ENCODE results near the gene CTNNA2. TPM values are rescaled to one million over a fixed set of nuclear protein-coding genes. Genes with fewer than 3 reads are reported as not detected.

CTNNA2 gene
- polyA plus RNA-seq, 1 experiment, result not detected

DNA sequence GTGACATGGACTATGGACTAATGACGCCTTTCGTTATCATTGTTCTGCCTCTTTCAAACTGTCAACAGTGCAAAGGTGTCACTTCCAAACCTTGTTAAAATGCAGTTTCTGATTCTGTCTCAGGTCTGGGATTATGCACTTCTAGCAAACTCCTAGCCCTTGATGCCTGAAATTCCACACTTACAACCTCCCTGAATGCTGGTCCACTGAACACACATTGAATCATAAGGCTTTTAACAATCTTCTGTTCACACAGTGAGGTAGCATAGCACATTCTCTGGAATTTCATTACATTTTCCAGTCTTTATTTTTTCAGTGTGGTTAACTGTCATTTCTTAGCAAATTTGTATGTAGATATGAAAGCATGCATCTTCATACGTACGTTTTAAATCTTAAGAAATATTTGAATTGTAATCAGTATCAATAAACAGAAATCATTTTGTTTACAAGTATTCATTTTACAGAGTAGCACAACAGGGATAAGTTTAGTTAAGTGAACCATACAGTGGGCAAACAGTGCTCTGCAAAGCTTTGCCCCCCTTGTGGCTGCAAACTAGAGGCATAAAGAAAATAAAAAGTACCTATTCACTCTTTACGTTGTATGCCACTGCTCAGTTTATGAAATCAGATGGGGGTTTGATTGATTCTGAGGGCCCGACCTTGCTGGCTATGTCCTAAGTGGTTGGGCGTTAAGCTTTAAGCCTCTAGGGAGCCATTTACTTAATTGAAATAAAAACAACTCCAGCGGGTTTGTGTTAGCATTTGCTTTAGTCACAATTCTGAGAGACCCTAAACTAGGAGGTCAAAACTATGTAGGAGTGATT, 540.9 kb downstream of the CTNNA2 start:
- no peak overlapping the region for H3K27ac ChIP-seq (ENCODE audit: low read depth, low read length)
- DNase-seq (ENCODE audit: low read depth, low spot score), result no peak
- H3K9me3 ChIP-seq (ENCODE audit: control insufficient read depth, insufficient read depth, low read length), result no peaks in the 10 kb centered on the region
- H3K27me3 ChIP-seq (ENCODE audit: control insufficient read depth, insufficient read depth, low read length), result no peaks in the 10 kb centered on the region
- CTCF ChIA-PET, result interaction anchor here (0.6 to 0.9 kb wide), 4 partner anchors 20 to 117 kb away, joined by 3 read pairs; no protein-coding TSS in a partner anchor
- POLR2A ChIA-PET, result no interaction called here
- TF ChIP-seq, protein P1, sequence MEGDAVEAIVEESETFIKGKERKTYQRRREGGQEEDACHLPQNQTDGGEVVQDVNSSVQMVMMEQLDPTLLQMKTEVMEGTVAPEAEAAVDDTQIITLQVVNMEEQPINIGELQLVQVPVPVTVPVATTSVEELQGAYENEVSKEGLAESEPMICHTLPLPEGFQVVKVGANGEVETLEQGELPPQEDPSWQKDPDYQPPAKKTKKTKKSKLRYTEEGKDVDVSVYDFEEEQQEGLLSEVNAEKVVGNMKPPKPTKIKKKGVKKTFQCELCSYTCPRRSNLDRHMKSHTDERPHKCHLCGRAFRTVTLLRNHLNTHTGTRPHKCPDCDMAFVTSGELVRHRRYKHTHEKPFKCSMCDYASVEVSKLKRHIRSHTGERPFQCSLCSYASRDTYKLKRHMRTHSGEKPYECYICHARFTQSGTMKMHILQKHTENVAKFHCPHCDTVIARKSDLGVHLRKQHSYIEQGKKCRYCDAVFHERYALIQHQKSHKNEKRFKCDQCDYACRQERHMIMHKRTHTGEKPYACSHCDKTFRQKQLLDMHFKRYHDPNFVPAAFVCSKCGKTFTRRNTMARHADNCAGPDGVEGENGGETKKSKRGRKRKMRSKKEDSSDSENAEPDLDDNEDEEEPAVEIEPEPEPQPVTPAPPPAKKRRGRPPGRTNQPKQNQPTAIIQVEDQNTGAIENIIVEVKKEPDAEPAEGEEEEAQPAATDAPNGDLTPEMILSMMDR (IDR thresholded peaks at IDR 0.05; ENCODE audit: low read depth, low read length), result no peak
- no peak overlapping the region for H3K4me3 ChIP-seq (ENCODE audit: low read depth, low read length)

- H3K27ac ChIP-seq (ENCODE audit: low read depth, low read length), result no peak overlapping the region
- no peaks in the 10 kb centered on the region for H3K27me3 ChIP-seq (ENCODE audit: control insufficient read depth, insufficient read depth, low read length)
- ChIA-PET CTCF (interaction anchor here (0.9 kb wide), 2 partner anchors 19 to 118 kb away, joined by 3 read pairs; no protein-coding TSS in a partner anchor), POLR2A (no interaction called here)
- no peaks in the 10 kb centered on the region for H3K9me3 ChIP-seq (ENCODE audit: control insufficient read depth, insufficient read depth, low read length)
- TF ChIP-seq, protein P1 (IDR thresholded peaks at IDR 0.05; ENCODE audit: low read depth, low read length), result no peak
- no peak overlapping the region for H3K4me3 ChIP-seq (ENCODE audit: low read depth, low read length)
- no peak for DNase-seq (ENCODE audit: low read depth, low spot score)
Observed at GRCh38 chr2:80054346-80054675, 541.5 kb downstream of the CTNNA2 start.

GRCh38 chr2:80057956-80058355, 545.1 kb downstream of the CTNNA2 start:
- H3K27ac ChIP-seq (ENCODE audit: low read depth, low read length), result no peak overlapping the region
- no peaks in the 10 kb centered on the region for H3K9me3 ChIP-seq (ENCODE audit: control insufficient read depth, insufficient read depth, low read length)

DNA sequence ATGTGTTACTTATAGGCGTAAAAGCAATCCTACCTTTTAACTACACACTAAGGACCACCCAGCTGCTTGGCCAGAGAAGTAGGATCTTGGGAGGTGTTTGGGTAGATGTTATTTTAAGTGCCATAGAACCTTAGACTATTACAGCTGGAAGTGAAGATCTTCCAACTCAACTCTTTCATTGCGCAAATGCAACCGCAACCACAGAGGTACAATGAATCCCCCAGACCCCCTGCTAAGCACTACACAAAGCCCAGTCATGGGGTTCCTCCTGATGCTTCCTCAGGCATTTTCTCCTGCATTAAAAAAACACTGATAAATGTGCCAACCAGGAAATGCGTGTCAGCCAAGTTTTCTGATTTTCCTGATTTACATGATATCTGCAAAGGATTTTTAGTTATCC, 545.7 kb downstream of the CTNNA2 start:
- H3K9me3 ChIP-seq (ENCODE audit: control insufficient read depth, insufficient read depth, low read length), result no peaks in the 10 kb centered on the region
- H3K27ac ChIP-seq (ENCODE audit: low read depth, low read length), result no peak overlapping the region
- TF ChIP-seq, protein P1 (IDR thresholded peaks at IDR 0.05; ENCODE audit: low read depth, low read length), result no peak
- no peak overlapping the region for H3K4me3 ChIP-seq (ENCODE audit: low read depth, low read length)
- H3K27me3 ChIP-seq (ENCODE audit: control insufficient read depth, insufficient read depth, low read length), result no peaks in the 10 kb centered on the region
- CTCF ChIA-PET, result interaction anchor here (1.3 kb wide), 1 partner anchor 15 kb away, joined by 7 read pairs; no protein-coding TSS in a partner anchor
- POLR2A ChIA-PET, result no interaction called here
- DNase-seq (ENCODE audit: low read depth, low spot score), result no peak

More at GRCh38 chr2:80057956-80058355, 545.1 kb downstream of the CTNNA2 start:
- DNase-seq (ENCODE audit: low read depth, low spot score), result no peak
- ChIA-PET POLR2A (no interaction called here), CTCF (interaction anchor here (0.6 to 1.3 kb wide), 3 partner anchors 16 to 181 kb away, joined by 4 to 7 read pairs (median 5); no protein-coding TSS in a partner anchor)
- Histone ChIP-seq H3K27me3 (ENCODE audit: control insufficient read depth, insufficient read depth, low read length) (no peaks in the 10 kb centered on the region), H3K4me3 (ENCODE audit: low read depth, low read length) (no peak overlapping the region)
- TF ChIP-seq, protein P1 (IDR thresholded peaks at IDR 0.05; ENCODE audit: low read depth, low read length), result no peak

GRCh38 chr2:80059447-80059846, 546.6 kb downstream of the CTNNA2 start:
- POLR2A ChIA-PET, result no interaction called here
- Histone ChIP-seq H3K9me3 (ENCODE audit: control insufficient read depth, insufficient read depth, low read length) (no peaks in the 10 kb centered on the region), H3K4me3 (ENCODE audit: low read depth, low read length) (no peak overlapping the region), H3K27me3 (ENCODE audit: control insufficient read depth, insufficient read depth, low read length) (no peaks in the 10 kb centered on the region), H3K27ac (ENCODE audit: low read depth, low read length) (no peak overlapping the region)
- TF ChIP-seq, protein P1 (IDR thresholded peaks at IDR 0.05; ENCODE audit: low read depth, low read length), result no peak
- no peak for DNase-seq (ENCODE audit: low read depth, low spot score)
- CTCF ChIA-PET, result no interaction called here
